ENCODE results near the gene LRTM2.

LRTM2 gene

DNA sequence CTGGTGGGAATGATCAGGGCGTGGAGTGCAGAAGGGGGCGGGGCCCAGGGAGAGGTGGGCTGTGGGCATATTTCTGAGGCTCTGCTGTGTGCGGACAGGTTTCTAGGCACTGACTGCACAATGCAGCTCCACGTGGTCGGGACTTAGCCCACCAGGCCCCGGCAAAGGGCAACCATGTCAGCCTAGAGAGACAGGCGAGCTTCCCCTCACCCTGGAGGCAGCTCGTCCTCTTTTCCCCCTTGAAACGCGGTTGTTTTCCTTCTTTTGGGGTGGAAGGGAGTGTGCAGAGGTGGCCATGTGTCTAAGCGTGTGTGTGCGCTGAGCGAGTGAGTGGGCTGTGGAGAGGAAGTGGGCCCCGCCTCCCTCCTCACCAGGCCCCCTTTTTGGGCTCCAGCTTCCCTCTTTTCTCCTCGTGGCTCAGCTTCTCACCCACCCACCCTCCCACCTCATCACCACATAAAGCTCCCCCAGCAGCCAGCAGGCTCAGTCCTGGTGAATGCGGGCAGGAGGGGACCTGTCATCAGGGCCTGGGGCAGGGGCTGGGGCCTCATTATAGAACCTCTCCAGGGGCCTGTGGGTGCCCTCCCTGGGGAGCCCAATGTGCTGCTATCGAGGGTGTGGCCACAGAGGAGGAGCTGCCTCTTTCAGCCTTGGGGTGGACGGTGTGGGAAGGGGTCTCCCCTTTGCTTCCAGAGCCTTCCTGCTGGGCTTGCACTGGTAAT is 22.0 kb downstream of the LRTM2 start:
- ChIA-PET CTCF (interaction anchor here (1.3 kb wide), 1 partner anchor 47 kb away, joined by 3 read pairs; no protein-coding TSS in a partner anchor), POLR2A (no interaction called here)
- no peak for TF ChIP-seq ARNT (IDR thresholded peaks at IDR 0.05)
- no peak for TF ChIP-seq CTBP1 (IDR thresholded peaks at IDR 0.05; ENCODE audit: borderline replicate concordance)
- no peak for TF ChIP-seq SP1 (IDR thresholded peaks at IDR 0.05)
- TF ChIP-seq NFRKB (IDR thresholded peaks at IDR 0.05): no peak
- DNase-seq (ENCODE audit: extremely low spot score): no peak

GRCh38 chr12:1842905-1843640 is 22.7 kb downstream of the LRTM2 start:
- DNase-seq (ENCODE audit: extremely low spot score): no peak
- ChIA-PET CTCF (interaction anchor here (1.3 kb wide), 1 partner anchor 47 kb away, joined by 3 read pairs; no protein-coding TSS in a partner anchor), POLR2A (no interaction called here)
- no peak for TF ChIP-seq ZNF384 (IDR thresholded peaks at IDR 0.05)
- TF ChIP-seq LEF1 (IDR thresholded peaks at IDR 0.05; ENCODE audit: borderline replicate concordance): no peak
- TF ChIP-seq FOXM1 (IDR thresholded peaks at IDR 0.05; ENCODE audit: borderline replicate concordance): no peak
- no peak for TF ChIP-seq SUZ12 (IDR thresholded peaks at IDR 0.05)
- no peak for TF ChIP-seq L3MBTL2 (conservative IDR thresholded peaks at IDR 0.05)
- TF ChIP-seq TARDBP (IDR thresholded peaks at IDR 0.05): no peak
- TF ChIP-seq CTBP1 (IDR thresholded peaks at IDR 0.05; ENCODE audit: borderline replicate concordance): no peak
- TF ChIP-seq, protein P1, sequence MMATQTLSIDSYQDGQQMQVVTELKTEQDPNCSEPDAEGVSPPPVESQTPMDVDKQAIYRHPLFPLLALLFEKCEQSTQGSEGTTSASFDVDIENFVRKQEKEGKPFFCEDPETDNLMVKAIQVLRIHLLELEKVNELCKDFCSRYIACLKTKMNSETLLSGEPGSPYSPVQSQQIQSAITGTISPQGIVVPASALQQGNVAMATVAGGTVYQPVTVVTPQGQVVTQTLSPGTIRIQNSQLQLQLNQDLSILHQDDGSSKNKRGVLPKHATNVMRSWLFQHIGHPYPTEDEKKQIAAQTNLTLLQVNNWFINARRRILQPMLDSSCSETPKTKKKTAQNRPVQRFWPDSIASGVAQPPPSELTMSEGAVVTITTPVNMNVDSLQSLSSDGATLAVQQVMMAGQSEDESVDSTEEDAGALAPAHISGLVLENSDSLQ (IDR thresholded peaks at IDR 0.05): no peak
- no peak for TF ChIP-seq FOXA1 (IDR thresholded peaks at IDR 0.05)
- TF ChIP-seq ARNT (IDR thresholded peaks at IDR 0.05): no peak
- no peak for TF ChIP-seq FOXK2 (IDR thresholded peaks at IDR 0.05)
- TF ChIP-seq NFRKB (IDR thresholded peaks at IDR 0.05): no peak
- no peak for TF ChIP-seq ELF4 (IDR thresholded peaks at IDR 0.05)
- TF ChIP-seq SP1 (IDR thresholded peaks at IDR 0.05): no peak
- no peak for TF ChIP-seq HDGF (IDR thresholded peaks at IDR 0.05; ENCODE audit: borderline replicate concordance)
- TF ChIP-seq BHLHE40 (IDR thresholded peaks at IDR 0.05; ENCODE audit: borderline replicate concordance): no peak

- CTCF ChIA-PET: interaction anchor here (1.3 kb wide), 1 partner anchor 48 kb away, joined by 3 read pairs; no protein-coding TSS in a partner anchor
- no peak for TF ChIP-seq HDGF (IDR thresholded peaks at IDR 0.05; ENCODE audit: borderline replicate concordance)
- no peak for TF ChIP-seq FOXM1 (IDR thresholded peaks at IDR 0.05; ENCODE audit: borderline replicate concordance)
- TF ChIP-seq, protein P1 (IDR thresholded peaks at IDR 0.05): no peak
- TF ChIP-seq CTBP1 (IDR thresholded peaks at IDR 0.05; ENCODE audit: borderline replicate concordance): no peak
- TF ChIP-seq ARNT (IDR thresholded peaks at IDR 0.05): no peak
- TF ChIP-seq ZNF384 (IDR thresholded peaks at IDR 0.05): no peak
- TF ChIP-seq FOXK2 (IDR thresholded peaks at IDR 0.05): no peak
- TF ChIP-seq TARDBP (IDR thresholded peaks at IDR 0.05): no peak
- no peak for TF ChIP-seq ELF4 (IDR thresholded peaks at IDR 0.05)
- no peak for TF ChIP-seq NFRKB (IDR thresholded peaks at IDR 0.05)
- no peak for TF ChIP-seq BHLHE40 (IDR thresholded peaks at IDR 0.05; ENCODE audit: borderline replicate concordance)
- TF ChIP-seq SUZ12 (IDR thresholded peaks at IDR 0.05): no peak
- POLR2A ChIA-PET: no interaction called here
- no peak for DNase-seq (ENCODE audit: extremely low spot score)
These were observed 23.3 kb downstream of the LRTM2 start for GRCh38 chr12:1843641-1844005.

DNA sequence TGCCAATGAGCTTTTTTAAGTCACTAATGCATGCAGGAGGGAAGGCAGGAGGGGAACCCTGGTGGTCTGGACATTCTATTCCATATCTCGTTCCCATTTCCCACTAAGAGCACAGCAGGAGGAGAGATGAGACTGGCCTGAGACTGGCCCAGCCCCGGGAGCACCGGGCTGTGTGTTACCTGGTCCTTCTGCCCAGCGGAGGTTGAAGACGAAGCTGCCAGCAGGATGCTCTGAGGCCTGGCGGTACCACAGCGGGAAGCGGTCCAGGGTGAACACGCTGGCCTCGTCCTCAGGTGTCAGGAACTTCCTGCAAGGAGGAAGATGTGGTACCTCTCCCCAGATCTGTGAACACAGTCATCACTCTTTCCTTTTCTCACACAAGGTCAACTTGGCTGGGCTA is 23.9 kb downstream of the LRTM2 start:
- CTCF ChIA-PET: no interaction called here
- POLR2A ChIA-PET: no interaction called here
- TF ChIP-seq LEF1 (IDR thresholded peaks at IDR 0.05; ENCODE audit: borderline replicate concordance) (no peak), BHLHE40 (IDR thresholded peaks at IDR 0.05; ENCODE audit: borderline replicate concordance) (no peak), SUZ12 (IDR thresholded peaks at IDR 0.05) (no peak), SP1 (IDR thresholded peaks at IDR 0.05) (no peak), NFRKB (IDR thresholded peaks at IDR 0.05) (no peak), CTBP1 (IDR thresholded peaks at IDR 0.05; ENCODE audit: borderline replicate concordance) (no peak), FOXK2 (IDR thresholded peaks at IDR 0.05) (no peak), ARNT (IDR thresholded peaks at IDR 0.05) (no peak), FOXM1 (IDR thresholded peaks at IDR 0.05; ENCODE audit: borderline replicate concordance) (no peak)
- DNase-seq (ENCODE audit: extremely low spot score): no peak

GRCh38 chr12:1844661-1845409 is 24.5 kb downstream of the LRTM2 start:
- no peak for TF ChIP-seq FOXK2 (IDR thresholded peaks at IDR 0.05)
- TF ChIP-seq ELF4 (IDR thresholded peaks at IDR 0.05): no peak
- no peak for TF ChIP-seq NFRKB (IDR thresholded peaks at IDR 0.05)
- TF ChIP-seq ZNF384 (IDR thresholded peaks at IDR 0.05): no peak
- TF ChIP-seq, protein P1 (IDR thresholded peaks at IDR 0.05): no peak
- no peak for TF ChIP-seq L3MBTL2 (conservative IDR thresholded peaks at IDR 0.05)
- TF ChIP-seq LEF1 (IDR thresholded peaks at IDR 0.05; ENCODE audit: borderline replicate concordance): no peak
- no peak for TF ChIP-seq SUZ12 (IDR thresholded peaks at IDR 0.05)
- no peak for TF ChIP-seq HDGF (IDR thresholded peaks at IDR 0.05; ENCODE audit: borderline replicate concordance)
- TF ChIP-seq CTBP1 (IDR thresholded peaks at IDR 0.05; ENCODE audit: borderline replicate concordance): no peak
- no peak for TF ChIP-seq BHLHE40 (IDR thresholded peaks at IDR 0.05; ENCODE audit: borderline replicate concordance)
- TF ChIP-seq ARNT (IDR thresholded peaks at IDR 0.05): no peak
- no peak for TF ChIP-seq SP1 (IDR thresholded peaks at IDR 0.05)
- POLR2A ChIA-PET: no interaction called here
- CTCF ChIA-PET: no interaction called here
- DNase-seq (ENCODE audit: extremely low spot score): no peak
